GM21576 (cell line): ENCODE results near the gene PLAC8.
"Not testable (repeated sequence)": the region's sequence is repeated elsewhere in the genome, so short reads cannot be mapped to it uniquely, and the experiment has no call there.

Experiments used
- ATAC-seq: cut with Tn5 transposase; IDR thresholded peaks from one replicate; pipeline ENCODE4 v1.9.1; 2021; ENCODE audit warnings: mild to moderate bottlenecking, moderate library complexity; ENCODE audit not compliant: unreplicated experiment

Gene PLAC8

GRCh38 chr4:83112678-83113428 is 1.7 kb downstream of the PLAC8 start:
- no peak for ATAC-seq

GRCh38 chr4:83112231-83112630 is 2.3 kb downstream of the PLAC8 start:
- peak; percentile 42 for ATAC-seq

GRCh38 chr4:83111751-83112141 is 2.8 kb downstream of the PLAC8 start:
- ATAC-seq = not testable (repeated sequence)

GRCh38 chr4:83110970-83111750 is 3.4 kb downstream of the PLAC8 start:
- no peak for ATAC-seq

- ATAC-seq = peak; percentile 64
Measured at GRCh38 chr4:83110223-83110945, 4.1 kb downstream of the PLAC8 start.

GRCh38 chr4:83109480-83110222 is 4.9 kb downstream of the PLAC8 start:
- peak; percentile 16 for ATAC-seq

- no peak for ATAC-seq
Measured at GRCh38 chr4:83108101-83108861, 6.2 kb downstream of the PLAC8 start.

- no peak for ATAC-seq
Measured at GRCh38 chr4:83107631-83108030, 6.9 kb downstream of the PLAC8 start.

GRCh38 chr4:83104991-83105390 is 9.5 kb downstream of the PLAC8 start:
- ATAC-seq = no peak

GRCh38 chr4:83096397-83096796 is 18.1 kb downstream of the PLAC8 start:
- no peak for ATAC-seq

GRCh38 chr4:83093060-83093640 is 21.4 kb downstream of the PLAC8 start:
- no peak for ATAC-seq

GRCh38 chr4:83089410-83090157 is 24.9 kb downstream of the PLAC8 start:
- no peak for ATAC-seq

GRCh38 chr4:83084956-83085355 is 29.6 kb downstream of the PLAC8 start:
- not testable (repeated sequence) for ATAC-seq

GRCh38 chr4:83083925-83084475 is 30.5 kb downstream of the PLAC8 start:
- peak; percentile 44 for ATAC-seq

GRCh38 chr4:83082777-83083176 is 31.8 kb downstream of the PLAC8 start:
- no peak for ATAC-seq

- ATAC-seq = no peak
Measured at GRCh38 chr4:83080561-83080960, 34.0 kb downstream of the PLAC8 start.

GRCh38 chr4:83075311-83076095 is 39.0 kb downstream of the PLAC8 start:
- ATAC-seq = no peak

GRCh38 chr4:83074783-83075182 is 39.7 kb downstream of the PLAC8 start:
- ATAC-seq = not testable (repeated sequence)
